HepG2 (cell line): ENCODE data around the gene NAA30. TPM values are rescaled to one million over a fixed set of nuclear protein-coding genes. Genes with fewer than 3 reads are reported as not detected.

Source experiments
- ERF ChIP-seq: IDR thresholded peaks from 2 replicates; pipeline ENCODE4 v1.6.1; 2018; ENCODE audit warnings: missing biosample characterization, missing genetic modification reagents
- HNF4G ChIP-seq, 2 experiments: sonication (generic) in 1 of 2; formaldehyde crosslinking in 1 of 2; IDR thresholded peaks; 2 replicates each; pipeline versions ENCODE4 v1.4.0 to v1.6.1; 2011 to 2020; ENCODE audit warnings: borderline replicate concordance in 2 of 2, low read depth in 2 of 2, mild to moderate bottlenecking in 2 of 2, low read length in 1 of 2, missing genetic modification reagents in 1 of 2, moderate library complexity in 1 of 2
- KAT7 ChIP-seq: IDR thresholded peaks from 2 replicates; pipeline ENCODE4 v1.6.1; 2018; ENCODE audit warnings: borderline replicate concordance, missing compliant biosample characterization
- KLF16 ChIP-seq, 2 experiments: sonication (generic) in 1 of 2; formaldehyde crosslinking in 1 of 2; IDR thresholded peaks; 2 replicates each; pipeline versions ENCODE4 v1.6.1 to v1.8.0; 2016 to 2023; ENCODE audit warnings: missing genetic modification reagents in 2 of 2, missing compliant biosample characterization in 1 of 2
- SIX1 ChIP-seq: sonication (generic); formaldehyde crosslinking; IDR thresholded peaks from 2 replicates; pipeline ENCODE4 v1.4.0; 2020; ENCODE audit warnings: missing genetic modification reagents, borderline replicate concordance
- TAF15 ChIP-seq: fragments of 200-400 bp; formaldehyde crosslinking; IDR thresholded peaks from one replicate; pipeline ENCODE4 v1.6.1; 2018; ENCODE audit warnings: mild to moderate bottlenecking, low read depth, low read length; ENCODE audit not compliant: poor library complexity, severe bottlenecking
- WIZ ChIP-seq: sonication (generic); formaldehyde crosslinking; IDR thresholded peaks from 2 replicates; pipeline ENCODE4 v1.5.1; 2020; ENCODE audit warnings: mild to moderate bottlenecking, missing genetic modification reagents
- ZFX ChIP-seq: sonication (generic); formaldehyde crosslinking; IDR thresholded peaks from 2 replicates; pipeline ENCODE4 v1.4.0; 2020; ENCODE audit warnings: mild to moderate bottlenecking, low read depth, missing genetic modification reagents, moderate library complexity
- ZNF234 ChIP-seq: sonication (generic); formaldehyde crosslinking; conservative IDR thresholded peaks from 2 replicates; pipeline ENCODE4 v1.5.1; 2020; ENCODE audit warnings: mild to moderate bottlenecking, missing genetic modification reagents
- ZNF430 ChIP-seq: sonication (generic); formaldehyde crosslinking; IDR thresholded peaks from 2 replicates; pipeline ENCODE4 v1.9.0; 2021; ENCODE audit warnings: mild to moderate bottlenecking, missing genetic modification reagents
- ZNF883 ChIP-seq: sonication (generic); formaldehyde crosslinking; IDR thresholded peaks from 2 replicates; pipeline ENCODE4 v1.5.1; 2020; ENCODE audit warnings: mild to moderate bottlenecking, missing genetic modification reagents; ENCODE audit errors: not compliant biosample characterization
- polyA plus RNA-seq, 8 experiments: library from polyadenylated mRNA; depleted of rRNA in 3 of 8; stranded (reverse) in 7 of 8; unstranded in 1 of 8; fragments of >200 nt; fragmentation: Illumina TruSeq in 4 of 8; extraction: Trizol in 4 of 8; gene quantifications; 2 replicates each; pipeline versions ENCODE4 v1.2.1 to v1.2.3, GENCODE V29; 2011 to 2016; ENCODE audit warnings: low read depth in 4 of 8, missing spikeins in 1 of 8, mixed read lengths in 1 of 8; ENCODE audit not compliant: insufficient read depth in 1 of 8
- total RNA-seq, 5 experiments: library from RNA; depleted of rRNA; stranded (reverse); fragments of >200 nt; fragmentation: Illumina TruSeq; extraction: Trizol; gene quantifications; 2 replicates each; pipeline ENCODE4 v1.2.3, GENCODE V29; 2016; ENCODE audit warnings: low read depth in 1 of 5
- TF ChIP-seq, protein P1 (sequence below): sonication (generic); formaldehyde crosslinking; IDR thresholded peaks from 2 replicates; pipeline ENCODE4 v1.5.1; 2020; ENCODE audit warnings: mild to moderate bottlenecking, missing genetic modification reagents
- TF ChIP-seq, protein P2 (sequence below): sonication (generic); formaldehyde crosslinking; IDR thresholded peaks from 2 replicates; pipeline ENCODE4 v1.9.0; 2022; ENCODE audit warnings: low read depth, missing genetic modification reagents
- TF ChIP-seq, protein P3 (sequence below): sonication (generic); formaldehyde crosslinking; conservative IDR thresholded peaks from 2 replicates; pipeline ENCODE4 v1.4.0; 2020; ENCODE audit warnings: missing genetic modification reagents
- TF ChIP-seq, protein P4 (sequence below): sonication (generic); formaldehyde crosslinking; IDR thresholded peaks from 2 replicates; pipeline ENCODE4 v1.5.0; 2020; ENCODE audit warnings: mild to moderate bottlenecking, missing genetic modification reagents
- TF ChIP-seq, protein P5 (sequence below): sonication (generic); formaldehyde crosslinking; IDR thresholded peaks from 2 replicates; pipeline ENCODE4 v1.8.1; 2023; ENCODE audit warnings: mild to moderate bottlenecking, missing genetic modification reagents

NAA30 gene
- total and polyA plus RNA-seq, 2 of the 13 experiments (the other 11 are each of a cell fraction or from before 2014, with no cell fraction given), result 10.8 to 18.4 TPM

DNA sequence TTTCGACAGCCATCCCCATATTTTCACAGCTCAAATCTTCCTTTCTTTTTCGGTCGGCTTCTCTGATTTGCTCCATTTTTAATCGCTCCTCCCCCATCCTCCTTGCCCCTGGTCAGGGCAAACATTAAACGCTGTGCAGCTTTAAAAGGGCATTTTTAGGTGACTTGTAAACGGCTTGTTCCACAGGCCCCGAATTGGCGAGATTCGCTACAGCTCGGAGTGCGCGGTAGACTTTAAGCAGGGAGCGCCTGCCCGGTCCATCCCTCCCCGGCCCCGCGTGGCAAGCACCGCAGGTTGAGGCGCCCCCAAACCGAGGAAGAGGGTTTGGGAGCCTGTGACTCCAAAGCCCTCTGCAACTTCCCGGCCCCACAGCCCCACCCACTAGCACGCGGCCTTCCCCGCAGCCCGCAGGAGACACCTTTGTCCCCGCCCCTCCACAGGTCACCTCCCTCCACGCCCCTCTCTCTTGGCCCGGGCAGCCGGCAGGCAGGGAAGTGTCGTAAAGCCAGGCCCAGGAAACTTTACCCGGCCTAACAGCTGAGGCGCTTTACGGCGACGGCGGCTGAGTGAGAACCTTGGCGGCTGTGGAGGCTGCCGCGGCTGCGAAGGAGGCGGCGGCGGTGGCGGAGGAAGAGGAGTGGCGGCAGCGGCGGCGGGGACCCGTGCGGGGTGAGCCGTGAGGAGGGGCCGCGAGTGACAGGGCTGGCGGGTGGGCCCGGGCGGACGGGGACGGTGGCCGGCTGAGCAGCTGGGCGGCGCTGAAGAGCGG, at the start of gene NAA30 (continued):
- peak; percentile 83 for TF ChIP-seq TAF15
- no peak for TF ChIP-seq WIZ (CRISPR knock-in tag)
- 0 out of 2 replicates have a peak, but pooled peaks have one; percentile 26 for TF ChIP-seq SIX1 (CRISPR knock-in tag)
- no peak for TF ChIP-seq ZNF883 (CRISPR knock-in tag)
- TF ChIP-seq, protein P1, sequence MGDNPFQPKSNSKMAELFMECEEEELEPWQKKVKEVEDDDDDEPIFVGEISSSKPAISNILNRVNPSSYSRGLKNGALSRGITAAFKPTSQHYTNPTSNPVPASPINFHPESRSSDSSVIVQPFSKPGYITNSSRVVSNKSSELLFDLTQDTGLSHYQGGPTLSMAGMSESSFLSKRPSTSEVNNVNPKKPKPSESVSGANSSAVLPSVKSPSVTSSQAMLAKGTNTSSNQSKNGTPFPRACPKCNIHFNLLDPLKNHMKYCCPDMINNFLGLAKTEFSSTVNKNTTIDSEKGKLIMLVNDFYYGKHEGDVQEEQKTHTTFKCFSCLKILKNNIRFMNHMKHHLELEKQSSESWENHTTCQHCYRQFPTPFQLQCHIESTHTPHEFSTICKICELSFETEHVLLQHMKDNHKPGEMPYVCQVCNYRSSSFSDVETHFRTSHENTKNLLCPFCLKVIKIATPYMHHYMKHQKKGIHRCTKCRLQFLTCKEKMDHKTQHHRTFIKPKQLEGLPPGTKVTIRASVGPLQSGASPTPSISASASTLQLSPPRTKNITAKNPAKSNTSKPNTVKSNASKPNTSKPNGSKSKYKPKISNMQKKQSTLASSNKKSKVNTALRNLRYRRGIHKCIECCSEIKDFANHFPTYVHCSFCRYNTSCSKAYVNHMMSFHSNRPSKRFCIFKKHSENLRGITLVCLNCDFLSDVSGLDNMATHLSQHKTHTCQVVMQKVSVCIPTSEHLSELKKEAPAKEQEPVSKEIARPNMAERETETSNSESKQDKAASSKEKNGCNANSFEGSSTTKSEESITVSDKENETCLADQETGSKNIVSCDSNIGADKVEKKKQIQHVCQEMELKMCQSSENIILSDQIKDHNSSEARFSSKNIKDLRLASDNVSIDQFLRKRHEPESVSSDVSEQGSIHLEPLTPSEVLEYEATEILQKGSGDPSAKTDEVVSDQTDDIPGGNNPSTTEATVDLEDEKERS (CRISPR knock-in tag), result 0 out of 2 replicates have a peak, but pooled peaks have one; percentile 41
- peak; percentile 92 for TF ChIP-seq ZFX (CRISPR knock-in tag)
- TF ChIP-seq, protein P2, sequence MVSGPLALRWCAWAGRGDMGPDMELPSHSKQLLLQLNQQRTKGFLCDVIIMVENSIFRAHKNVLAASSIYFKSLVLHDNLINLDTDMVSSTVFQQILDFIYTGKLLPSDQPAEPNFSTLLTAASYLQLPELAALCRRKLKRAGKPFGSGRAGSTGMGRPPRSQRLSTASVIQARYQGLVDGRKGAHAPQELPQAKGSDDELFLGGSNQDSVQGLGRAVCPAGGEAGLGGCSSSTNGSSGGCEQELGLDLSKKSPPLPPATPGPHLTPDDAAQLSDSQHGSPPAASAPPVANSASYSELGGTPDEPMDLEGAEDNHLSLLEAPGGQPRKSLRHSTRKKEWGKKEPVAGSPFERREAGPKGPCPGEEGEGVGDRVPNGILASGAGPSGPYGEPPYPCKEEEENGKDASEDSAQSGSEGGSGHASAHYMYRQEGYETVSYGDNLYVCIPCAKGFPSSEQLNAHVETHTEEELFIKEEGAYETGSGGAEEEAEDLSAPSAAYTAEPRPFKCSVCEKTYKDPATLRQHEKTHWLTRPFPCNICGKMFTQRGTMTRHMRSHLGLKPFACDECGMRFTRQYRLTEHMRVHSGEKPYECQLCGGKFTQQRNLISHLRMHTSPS (CRISPR knock-in tag), result no peak
- TF ChIP-seq ERF, result 0 out of 2 replicates have a peak, but pooled peaks have one; percentile 35
- no peak for TF ChIP-seq ZNF234 (CRISPR knock-in tag)
- TF ChIP-seq, protein P3, sequence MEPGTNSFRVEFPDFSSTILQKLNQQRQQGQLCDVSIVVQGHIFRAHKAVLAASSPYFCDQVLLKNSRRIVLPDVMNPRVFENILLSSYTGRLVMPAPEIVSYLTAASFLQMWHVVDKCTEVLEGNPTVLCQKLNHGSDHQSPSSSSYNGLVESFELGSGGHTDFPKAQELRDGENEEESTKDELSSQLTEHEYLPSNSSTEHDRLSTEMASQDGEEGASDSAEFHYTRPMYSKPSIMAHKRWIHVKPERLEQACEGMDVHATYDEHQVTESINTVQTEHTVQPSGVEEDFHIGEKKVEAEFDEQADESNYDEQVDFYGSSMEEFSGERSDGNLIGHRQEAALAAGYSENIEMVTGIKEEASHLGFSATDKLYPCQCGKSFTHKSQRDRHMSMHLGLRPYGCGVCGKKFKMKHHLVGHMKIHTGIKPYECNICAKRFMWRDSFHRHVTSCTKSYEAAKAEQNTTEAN (CRISPR knock-in tag), result peak; percentile 31; the same call in 1 of the 2 replicates
- peak in 1 of 2 experiments; percentile 52; a peak in 1 of 4 replicates for TF ChIP-seq KLF16 (CRISPR knock-in tag; IDR thresholded peaks at IDR 0.05)
- no peak for TF ChIP-seq HNF4G (IDR thresholded peaks at IDR 0.05; ENCODE audit: borderline replicate concordance, low read depth, low read length)
- TF ChIP-seq HNF4G (CRISPR knock-in tag; IDR thresholded peaks at IDR 0.05; ENCODE audit: borderline replicate concordance, low read depth), result 0 out of 2 replicates have a peak, but pooled peaks have one; percentile 28
- TF ChIP-seq KAT7 (CRISPR knock-in tag), result 0 out of 2 replicates have a peak, but pooled peaks have one; percentile 65
- TF ChIP-seq, protein P4, sequence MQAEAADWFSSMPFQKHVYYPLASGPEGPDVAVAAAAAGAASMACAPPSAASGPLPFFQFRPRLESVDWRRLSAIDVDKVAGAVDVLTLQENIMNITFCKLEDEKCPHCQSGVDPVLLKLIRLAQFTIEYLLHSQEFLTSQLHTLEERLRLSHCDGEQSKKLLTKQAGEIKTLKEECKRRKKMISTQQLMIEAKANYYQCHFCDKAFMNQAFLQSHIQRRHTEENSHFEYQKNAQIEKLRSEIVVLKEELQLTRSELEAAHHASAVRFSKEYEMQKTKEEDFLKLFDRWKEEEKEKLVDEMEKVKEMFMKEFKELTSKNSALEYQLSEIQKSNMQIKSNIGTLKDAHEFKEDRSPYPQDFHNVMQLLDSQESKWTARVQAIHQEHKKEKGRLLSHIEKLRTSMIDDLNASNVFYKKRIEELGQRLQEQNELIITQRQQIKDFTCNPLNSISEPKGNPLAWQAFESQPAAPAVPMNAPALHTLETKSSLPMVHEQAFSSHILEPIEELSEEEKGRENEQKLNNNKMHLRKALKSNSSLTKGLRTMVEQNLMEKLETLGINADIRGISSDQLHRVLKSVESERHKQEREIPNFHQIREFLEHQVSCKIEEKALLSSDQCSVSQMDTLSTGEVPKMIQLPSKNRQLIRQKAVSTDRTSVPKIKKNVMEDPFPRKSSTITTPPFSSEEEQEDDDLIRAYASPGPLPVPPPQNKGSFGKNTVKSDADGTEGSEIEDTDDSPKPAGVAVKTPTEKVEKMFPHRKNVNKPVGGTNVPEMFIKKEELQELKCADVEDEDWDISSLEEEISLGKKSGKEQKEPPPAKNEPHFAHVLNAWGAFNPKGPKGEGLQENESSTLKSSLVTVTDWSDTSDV (CRISPR knock-in tag), result peak; percentile 15; the same call in 1 of the 2 replicates
- TF ChIP-seq ZNF430 (CRISPR knock-in tag), result peak; percentile 50
- TF ChIP-seq, protein P5, sequence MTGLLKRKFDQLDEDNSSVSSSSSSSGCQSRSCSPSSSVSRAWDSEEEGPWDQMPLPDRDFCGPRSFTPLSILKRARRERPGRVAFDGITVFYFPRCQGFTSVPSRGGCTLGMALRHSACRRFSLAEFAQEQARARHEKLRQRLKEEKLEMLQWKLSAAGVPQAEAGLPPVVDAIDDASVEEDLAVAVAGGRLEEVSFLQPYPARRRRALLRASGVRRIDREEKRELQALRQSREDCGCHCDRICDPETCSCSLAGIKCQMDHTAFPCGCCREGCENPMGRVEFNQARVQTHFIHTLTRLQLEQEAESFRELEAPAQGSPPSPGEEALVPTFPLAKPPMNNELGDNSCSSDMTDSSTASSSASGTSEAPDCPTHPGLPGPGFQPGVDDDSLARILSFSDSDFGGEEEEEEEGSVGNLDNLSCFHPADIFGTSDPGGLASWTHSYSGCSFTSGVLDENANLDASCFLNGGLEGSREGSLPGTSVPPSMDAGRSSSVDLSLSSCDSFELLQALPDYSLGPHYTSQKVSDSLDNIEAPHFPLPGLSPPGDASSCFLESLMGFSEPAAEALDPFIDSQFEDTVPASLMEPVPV (CRISPR knock-in tag), result 0 out of 2 replicates have a peak, but pooled peaks have one; percentile 30
